DMS79 treated with DMSO at 0.1 percent for 48 hours (cell line): ENCODE results near the gene PIGH.
"Not testable (repeated sequence)": the region's sequence is repeated elsewhere in the genome, so short reads cannot be mapped to it uniquely, and the experiment has no call there.

ENCODE experiments used
- DNase-seq: peaks from one replicate; lab custom pipeline; 2025; lab: John Stamatoyannopoulos, UW

PIGH gene

GRCh38 chr14:67599698-67600561, at the start of gene PIGH:
Gene PIGH (minus strand): TSS chr14:67600268. CDS start chr14:67600203, 65 bp downstream.
- DNase-seq = peak; percentile 91

GRCh38 chr14:67646131-67646530, 46.1 kb upstream of the PIGH start:
- no peak for DNase-seq

GRCh38 chr14:67645414-67645813, 45.3 kb upstream of the PIGH start:
- DNase-seq = no peak

GRCh38 chr14:67644428-67644827, 44.4 kb upstream of the PIGH start:
- no peak for DNase-seq

- no peak for DNase-seq
Observed at GRCh38 chr14:67643713-67644112, 43.6 kb upstream of the PIGH start.

- no peak for DNase-seq
Observed at GRCh38 chr14:67641902-67642749, 42.1 kb upstream of the PIGH start.

GRCh38 chr14:67641480-67641879, 41.4 kb upstream of the PIGH start:
- no peak for DNase-seq

- no peak for DNase-seq
Observed at GRCh38 chr14:67638642-67639041, 38.6 kb upstream of the PIGH start.

GRCh38 chr14:67636361-67636919, 36.4 kb upstream of the PIGH start:
- DNase-seq = peak; percentile 98

- DNase-seq = no peak
Observed at GRCh38 chr14:67633451-67634147, 33.5 kb upstream of the PIGH start.

- no peak for DNase-seq
Observed at GRCh38 chr14:67630938-67631337, 30.9 kb upstream of the PIGH start.

- no peak for DNase-seq
Observed at GRCh38 chr14:67630186-67630585, 30.1 kb upstream of the PIGH start.

GRCh38 chr14:67627519-67627918, 27.5 kb upstream of the PIGH start:
- DNase-seq = no peak

- DNase-seq = not testable (repeated sequence)
Observed at GRCh38 chr14:67626131-67626530, 26.1 kb upstream of the PIGH start.

- DNase-seq = peak; percentile 93
Observed at GRCh38 chr14:67623114-67623513, 23.0 kb upstream of the PIGH start.

- DNase-seq = peak; percentile 89
Observed at GRCh38 chr14:67622675-67623074, 22.6 kb upstream of the PIGH start.

- peak; percentile 75 for DNase-seq
Observed at GRCh38 chr14:67620217-67620785, 20.2 kb upstream of the PIGH start.

- peak; percentile 97 for DNase-seq
Observed at GRCh38 chr14:67619446-67620216, 19.6 kb upstream of the PIGH start, which contains the start of gene ARG2. Gene ARG2 (plus strand): TSS chr14:67619920. CDS start chr14:67619978, 58 bp downstream.

- DNase-seq = peak; percentile 78
Observed at GRCh38 chr14:67618617-67619063, 18.6 kb upstream of the PIGH start.

GRCh38 chr14:67610491-67610890, 10.4 kb upstream of the PIGH start:
- no peak for DNase-seq
